Right lobe of liver (tissue), 6 donors: ENCODE measurements around the gene RNF212. TPM values are rescaled to one million over a fixed set of nuclear protein-coding genes. Genes with fewer than 3 reads are reported as not detected.
A peak's percentile ranks its signal among the peaks of the same experiment; 100 is the strongest.

Source experiments
- ATAC-seq, 4 donors: fragments of 200-7000 bp; cut with Tn5 transposase; one replicate each; pipeline ENCODE4 v1.9.1; 2020; ENCODE audit warnings: mild to moderate bottlenecking in 4 of 4, moderate library complexity in 4 of 4
- DNase-seq, 3 donors: peaks; one replicate each; pipeline ENCODE4 v3.0.0-alpha.2; 2020
- H3K27ac ChIP-seq, 3 donors: fragments of 200-600 bp; one replicate each; pipeline ENCODE4 v1.8.0; 2022
- H3K27me3 ChIP-seq, 2 donors: fragments of 200-600 bp; one replicate each; pipeline ENCODE4 v1.8.0; 2022
- H3K36me3 ChIP-seq, 4 donors: fragments of 200-600 bp; sonication (generic) in 1 of 4; one replicate each; pipeline versions ENCODE4 v1.5.1 to v1.8.0; 2017 to 2022; ENCODE audit warnings: control low read depth in 1 of 4
- H3K4me1 ChIP-seq, 4 donors: fragments of 200-600 bp; sonication (generic) in 1 of 4; one replicate each; pipeline versions ENCODE4 v1.5.1 to v1.8.0; 2017 to 2022; ENCODE audit warnings: control low read depth in 1 of 4
- H3K4me3 ChIP-seq, 3 donors: fragments of 200-600 bp; one replicate each; pipeline ENCODE4 v1.8.0; 2022
- H3K9me3 ChIP-seq, 4 donors: fragments of 200-600 bp; sonication (generic) in 1 of 4; one replicate each; pipeline versions ENCODE4 v1.5.1 to v1.8.0; 2017 to 2022; ENCODE audit warnings: control low read depth in 1 of 4
- POLR2A ChIP-seq: fragments of 450-650 bp; IDR thresholded peaks from one replicate; pipeline ENCODE4 v1.6.1; 2017; ENCODE audit warnings: antibody characterized with exemption, mild to moderate bottlenecking
- WGBS: methylation state at CpG from one replicate; pipeline ENCODE4 v1.1.6; 2018; ENCODE audit warnings: low coverage, low lambda C conversion rate; ENCODE audit not compliant: insufficient coverage; ENCODE audit errors: missing lambda C conversion rate; 5-methylcytosine and 5-hydroxymethylcytosine counted together
- intact Hi-C, 2 donors: fragments of 100-400 bp; cut with DNase I; formaldehyde crosslinking; loops; one replicate each; pipeline versions ENCODE4 v1.11.2 to v1.14.1; 2022
- long read RNA-seq: library from polyadenylated mRNA; unstranded; transcript quantifications from one replicate; pipeline ENCODE4 v2.0.0, GENCODE V29; 2019
- total RNA-seq, 6 experiments: library from RNA; depleted of rRNA in 2 of 6; stranded (reverse); fragments of >200 nt in 2 of 6; fragmentation: NEBNext Ultra II Directional in 3 of 6; extraction: Animal tissue kit (Norgen Biotek cat#: 25700) in 3 of 6; gene quantifications; one replicate each; pipeline versions ENCODE4 v1.1.0 to v1.2.4, GENCODE V29; 2016 to 2023
- TF ChIP-seq, protein P1 (sequence below), 4 donors: fragments of 200-600 bp in 3 of 4; fragments of 450-650 bp in 1 of 4; IDR thresholded peaks; one replicate each; pipeline versions ENCODE4 v1.5.1 to v1.8.0; 2016 to 2022; ENCODE audit warnings: antibody characterized with exemption in 4 of 4, mild to moderate bottlenecking in 2 of 4
- donor health status: DM: no; HTN: yes; CAD: no.
- donor health status: DM: no; HTN: no; CAD: no.
- donor health status: DM: no; HTN: no; CAD: no.
- donor health status: DM: no; HTN: yes; CAD: no.
- donor health status: DM: no; HTN: yes; CAD: no.

Gene RNF212, protein sequence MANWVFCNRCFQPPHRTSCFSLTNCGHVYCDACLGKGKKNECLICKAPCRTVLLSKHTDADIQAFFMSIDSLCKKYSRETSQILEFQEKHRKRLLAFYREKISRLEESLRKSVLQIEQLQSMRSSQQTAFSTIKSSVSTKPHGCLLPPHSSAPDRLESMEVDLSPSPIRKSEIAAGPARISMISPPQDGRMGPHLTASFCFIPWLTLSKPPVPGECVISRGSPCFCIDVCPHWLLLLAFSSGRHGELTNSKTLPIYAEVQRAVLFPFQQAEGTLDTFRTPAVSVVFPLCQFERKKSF
- total RNA-seq, result 1 to 10 TPM in 1 of 6 experiments, under 1 TPM in 3, not detected in 2; 0.29 to 1.2 (median 0.50) TPM
- long read RNA-seq, result 0 reads

DNA sequence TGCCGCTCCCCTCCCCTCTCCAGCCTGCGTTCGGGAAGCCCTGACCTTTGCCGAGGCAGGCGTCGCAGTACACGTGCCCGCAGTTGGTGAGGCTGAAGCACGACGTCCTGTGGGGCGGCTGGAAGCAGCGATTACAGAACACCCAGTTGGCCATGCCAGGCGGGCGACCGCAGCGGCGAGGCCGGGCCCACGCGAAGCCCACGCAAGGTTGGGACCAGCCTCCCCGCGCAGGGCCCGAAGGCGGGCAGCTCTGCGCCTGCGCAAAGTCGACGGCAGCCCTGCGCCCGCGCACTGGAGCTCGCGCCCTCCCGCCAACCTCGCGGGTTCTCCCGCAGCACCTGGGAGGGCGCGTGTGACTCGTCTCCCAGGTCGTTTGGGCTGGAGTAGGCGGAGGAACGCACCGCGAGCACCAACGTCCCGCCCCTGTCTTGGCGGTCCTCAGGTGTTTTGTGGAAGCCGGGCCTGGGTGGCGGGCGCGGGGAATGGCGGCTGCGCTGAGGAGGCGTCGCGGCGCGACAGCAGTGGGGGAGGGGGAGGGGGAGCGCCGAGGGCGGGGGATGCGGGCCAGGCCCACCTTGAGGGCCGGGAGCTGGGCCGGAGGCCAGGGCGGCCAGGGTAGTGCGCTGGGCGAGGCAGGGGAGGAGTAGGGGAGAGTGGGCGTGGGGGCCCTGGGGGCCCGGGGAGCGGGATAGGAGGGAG lies at the start of gene RNF212:
Gene RNF212, minus strand, starts transcription at position 254 of the 699 bp plus-strand sequence. Its CDS starts 100 bp downstream, at position 154.
- no peaks in the 10 kb centered on the region for H3K9me3 ChIP-seq
- intact Hi-C loops, result no loop called here
- H3K4me1 ChIP-seq, result peaks cover 0 to 7% (median 0%) of the 10 kb centered on the region in 4 donors
- H3K4me3 ChIP-seq, result peak within 1 kb of the TSS in 1 of 3 donors; percentile 29
- no peaks in the 10 kb centered on the region for H3K36me3 ChIP-seq
- TF ChIP-seq, protein P1, sequence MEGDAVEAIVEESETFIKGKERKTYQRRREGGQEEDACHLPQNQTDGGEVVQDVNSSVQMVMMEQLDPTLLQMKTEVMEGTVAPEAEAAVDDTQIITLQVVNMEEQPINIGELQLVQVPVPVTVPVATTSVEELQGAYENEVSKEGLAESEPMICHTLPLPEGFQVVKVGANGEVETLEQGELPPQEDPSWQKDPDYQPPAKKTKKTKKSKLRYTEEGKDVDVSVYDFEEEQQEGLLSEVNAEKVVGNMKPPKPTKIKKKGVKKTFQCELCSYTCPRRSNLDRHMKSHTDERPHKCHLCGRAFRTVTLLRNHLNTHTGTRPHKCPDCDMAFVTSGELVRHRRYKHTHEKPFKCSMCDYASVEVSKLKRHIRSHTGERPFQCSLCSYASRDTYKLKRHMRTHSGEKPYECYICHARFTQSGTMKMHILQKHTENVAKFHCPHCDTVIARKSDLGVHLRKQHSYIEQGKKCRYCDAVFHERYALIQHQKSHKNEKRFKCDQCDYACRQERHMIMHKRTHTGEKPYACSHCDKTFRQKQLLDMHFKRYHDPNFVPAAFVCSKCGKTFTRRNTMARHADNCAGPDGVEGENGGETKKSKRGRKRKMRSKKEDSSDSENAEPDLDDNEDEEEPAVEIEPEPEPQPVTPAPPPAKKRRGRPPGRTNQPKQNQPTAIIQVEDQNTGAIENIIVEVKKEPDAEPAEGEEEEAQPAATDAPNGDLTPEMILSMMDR (IDR thresholded peaks at IDR 0.05), result no peak
- no peak for TF ChIP-seq POLR2A
- DNase-seq (no peak), ATAC-seq (peak in 2 of 4 donors; percentile 13 to 26)
- no peaks in the 10 kb centered on the region for H3K27me3 ChIP-seq
- H3K27ac ChIP-seq, result no peak within 1 kb of the TSS
- 27% methylated on average over 30 of the region's 72 CpGs for WGBS

DNA sequence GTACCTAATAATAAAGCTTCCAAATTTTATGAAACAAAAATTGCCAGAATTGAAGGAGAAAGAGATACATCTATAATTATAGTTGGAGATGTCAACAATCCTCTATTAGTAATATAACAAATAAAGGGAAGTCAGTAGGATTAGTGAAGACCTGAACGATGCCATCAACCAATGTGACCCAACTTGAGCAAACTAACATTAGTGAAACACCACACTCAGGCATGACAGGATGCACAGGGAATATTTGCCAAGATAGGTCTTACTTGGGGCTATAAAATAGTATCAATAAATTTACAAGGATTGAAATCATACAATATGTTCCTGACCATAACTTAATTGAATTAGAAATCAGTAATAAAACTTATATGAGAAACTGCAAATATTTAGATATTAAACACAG lies 47.0 kb upstream of the RNF212 start:
- TF ChIP-seq POLR2A, result no peak
- TF ChIP-seq, protein P1 (IDR thresholded peaks at IDR 0.05), result no peak
- Histone ChIP-seq H3K4me1 (peaks cover 0 to 9% (median 3%) of the 10 kb centered on the region in 4 donors), H3K27me3 (no peaks in the 10 kb centered on the region), H3K9me3 (peaks cover 0 to 4% (median 0%) of the 10 kb centered on the region in 4 donors), H3K27ac (no peak overlapping the region), H3K4me3 (no peak overlapping the region), H3K36me3 (no peaks in the 10 kb centered on the region)
- ATAC-seq (no peak), DNase-seq (no peak)
- 25% methylated on average over 1 of the region's 1 CpG for WGBS
- intact Hi-C loops, result loop anchor here in 1 of 2 donors (10.0 kb wide), 1 partner anchor 84 kb away; the partner anchor contains the start of gene CTBP1

DNA sequence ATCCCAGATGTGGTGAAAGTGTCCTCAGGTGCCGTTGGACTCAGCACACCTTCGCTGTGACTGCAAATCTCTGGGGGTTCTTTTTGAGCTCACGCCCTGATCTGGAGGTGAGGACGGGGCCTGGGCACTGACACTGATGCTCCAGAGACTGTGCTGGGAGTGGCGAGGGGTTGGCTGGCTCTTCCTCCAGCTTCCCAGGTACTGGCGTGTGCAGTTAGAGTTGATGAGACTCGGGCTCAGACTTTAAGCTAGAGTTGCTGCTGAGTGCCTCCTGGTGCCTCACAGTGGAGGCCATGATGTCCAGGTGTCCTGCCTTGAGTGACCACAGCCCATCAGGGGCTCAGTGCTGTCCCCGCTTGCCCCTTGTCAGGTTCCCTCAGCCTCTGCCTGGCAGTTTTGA lies 42.7 kb upstream of the RNF212 start:
- H3K27ac ChIP-seq, result no peak overlapping the region
- no peaks in the 10 kb centered on the region for H3K27me3 ChIP-seq
- peaks cover 0 to 4% (median 0%) of the 10 kb centered on the region in 4 donors for H3K9me3 ChIP-seq
- ATAC-seq (peak in 2 of 4 donors; percentile 20 to 24), DNase-seq (no peak)
- intact Hi-C loops, result no loop called here
- 100% methylated on average over 2 of the region's 8 CpGs for WGBS
- no peak overlapping the region for H3K4me3 ChIP-seq
- H3K4me1 ChIP-seq, result peaks cover 0 to 1% (median 0%) of the 10 kb centered on the region in 4 donors
- TF ChIP-seq, protein P1 (IDR thresholded peaks at IDR 0.05), result no peak
- no peak for TF ChIP-seq POLR2A
- H3K36me3 ChIP-seq, result no peaks in the 10 kb centered on the region

DNA sequence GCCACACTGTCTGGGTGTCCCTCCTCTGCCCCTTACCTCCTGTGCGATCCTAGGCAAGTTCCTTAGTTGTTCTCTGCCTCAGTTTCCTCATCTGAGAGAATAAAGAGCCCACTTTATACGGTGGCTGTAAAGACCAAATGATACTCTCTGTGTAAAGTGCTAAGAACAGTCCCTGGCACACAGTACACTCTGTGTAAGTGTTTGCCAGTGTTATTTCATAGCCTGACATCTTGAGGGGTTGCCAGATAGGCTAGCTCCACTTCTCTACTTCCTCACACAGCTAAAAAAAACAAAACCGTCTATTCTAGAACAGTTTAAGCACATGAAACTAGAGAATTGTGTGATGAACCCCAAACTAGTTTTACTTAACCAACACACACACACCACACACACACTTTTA lies 42.0 kb upstream of the RNF212 start:
- DNase-seq (no peak), ATAC-seq (peak in 1 of 4 donors; percentile 22)
- 68% methylated on average over 2 of the region's 3 CpGs for WGBS

More for the DNA sequence above, 42.0 kb upstream of the RNF212 start:
- Histone ChIP-seq H3K4me1 (no peaks in the 10 kb centered on the region), H3K9me3 (peaks cover 0 to 4% (median 0%) of the 10 kb centered on the region in 4 donors), H3K4me3 (no peak overlapping the region), H3K27ac (no peak overlapping the region), H3K27me3 (no peaks in the 10 kb centered on the region), H3K36me3 (no peaks in the 10 kb centered on the region)
- intact Hi-C loops, result no loop called here
- TF ChIP-seq, protein P1 (IDR thresholded peaks at IDR 0.05), result no peak
- TF ChIP-seq POLR2A, result no peak
